NCI-H446 (cell line): Measurements from ENCODE around the gene SNX32.
"Not testable (repeated sequence)": the region's sequence is repeated elsewhere in the genome, so short reads cannot be mapped to it uniquely, and the experiment has no call there.

ENCODE experiments used
- DNase-seq, 2 experiments: peaks; one replicate each; lab custom pipeline; 2025; lab: John Stamatoyannopoulos, UW

Gene SNX32

DNA sequence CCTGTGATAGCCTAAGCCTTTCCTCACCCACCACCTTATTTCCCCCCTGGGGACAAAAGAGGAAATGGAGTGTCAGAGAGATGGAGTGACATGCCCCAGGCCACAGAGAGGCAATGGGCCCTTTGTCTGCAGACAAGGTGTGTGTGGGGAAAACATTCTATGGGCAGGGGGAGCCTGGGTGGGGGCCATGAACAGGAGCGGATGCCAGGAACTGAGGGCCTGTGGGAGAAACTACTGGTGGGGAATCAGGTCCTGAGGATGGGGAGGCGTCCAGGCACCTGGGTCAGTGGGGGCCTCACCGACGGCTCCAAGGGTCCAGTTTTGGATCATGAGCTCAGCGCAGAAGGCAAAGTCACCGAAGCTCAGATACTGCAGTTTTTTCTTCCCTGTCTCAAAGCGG is 51.5 kb downstream of the SNX32 start:
- DNase-seq = no peak

DNA sequence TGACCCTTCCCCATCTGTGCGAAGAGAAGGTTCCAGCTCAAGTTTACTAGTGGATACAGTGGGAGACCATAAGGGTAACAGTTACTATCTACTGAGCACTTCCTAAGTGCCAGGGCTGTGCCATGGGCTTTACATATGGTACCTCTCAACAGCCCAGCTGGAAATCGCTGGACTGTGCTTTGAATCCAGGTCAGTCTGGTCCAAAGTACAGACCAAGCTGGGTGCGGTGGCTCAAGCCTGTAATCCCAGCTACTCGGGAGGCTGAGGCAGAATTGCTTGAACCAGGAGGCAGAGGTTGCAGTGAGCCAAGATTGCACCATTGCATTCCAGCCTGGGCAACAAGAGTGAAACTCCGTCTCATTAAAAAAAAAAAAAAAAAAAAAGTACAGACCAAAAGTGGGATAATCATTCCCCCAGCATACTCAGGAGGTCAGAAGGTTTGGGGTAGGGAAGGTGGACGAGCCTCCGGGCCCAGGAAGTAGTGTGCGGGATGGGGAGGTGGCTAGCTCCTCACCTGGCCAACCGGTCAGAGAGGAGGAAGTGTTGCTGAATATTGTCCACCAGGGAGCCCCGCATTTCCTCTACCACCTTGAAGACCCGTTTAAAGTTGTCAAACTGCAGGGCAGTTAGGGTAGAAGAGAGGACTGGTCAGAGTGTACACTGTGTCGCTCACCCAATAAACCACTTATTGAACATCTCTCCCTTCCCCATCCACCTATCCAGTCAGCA is 52.2 kb downstream of the SNX32 start:
- no peak for DNase-seq

DNA sequence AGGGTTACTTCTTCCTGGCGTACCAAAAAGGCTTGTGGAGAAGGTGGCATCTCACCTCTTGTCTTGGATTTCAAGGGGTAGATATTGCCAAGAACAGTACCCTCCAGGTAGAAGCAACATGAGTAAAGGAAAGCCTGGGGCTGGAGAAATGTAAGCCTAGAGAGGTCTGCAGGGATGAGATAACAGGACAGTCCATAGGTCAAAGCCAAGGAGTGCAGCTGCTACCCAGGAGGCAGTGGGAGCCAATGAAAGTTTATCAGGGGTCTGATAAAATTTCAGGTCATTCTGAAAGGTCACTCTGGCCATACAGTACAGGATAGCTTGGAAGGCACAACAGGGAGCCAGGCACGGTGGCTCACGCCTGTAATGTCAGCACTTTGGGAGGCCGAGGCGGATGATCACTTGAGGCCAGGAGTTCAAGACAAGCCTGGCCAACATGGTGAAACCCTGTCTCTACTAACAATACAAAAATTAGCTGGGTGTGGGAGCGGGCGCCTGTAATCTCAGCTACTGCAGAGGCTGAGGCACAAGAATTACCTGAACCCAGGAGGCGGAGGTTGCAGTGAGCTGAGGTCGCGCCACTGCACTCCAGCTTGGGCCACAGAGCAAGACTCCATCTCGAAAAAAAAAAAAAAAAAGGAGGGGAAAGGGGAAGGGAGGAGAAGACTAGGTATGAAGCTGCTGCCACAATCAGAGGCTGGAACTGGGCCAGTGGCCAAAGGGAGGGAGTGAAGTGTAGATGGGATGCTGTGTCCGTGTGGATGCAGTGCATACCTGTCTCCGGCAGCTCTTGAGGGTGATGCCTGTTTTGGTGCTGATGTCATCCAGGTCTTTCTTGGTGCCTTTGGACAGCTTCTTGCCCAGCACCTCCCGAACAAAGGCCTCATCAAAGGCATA is 53.3 kb downstream of the SNX32 start:
- DNase-seq = no peak

DNA sequence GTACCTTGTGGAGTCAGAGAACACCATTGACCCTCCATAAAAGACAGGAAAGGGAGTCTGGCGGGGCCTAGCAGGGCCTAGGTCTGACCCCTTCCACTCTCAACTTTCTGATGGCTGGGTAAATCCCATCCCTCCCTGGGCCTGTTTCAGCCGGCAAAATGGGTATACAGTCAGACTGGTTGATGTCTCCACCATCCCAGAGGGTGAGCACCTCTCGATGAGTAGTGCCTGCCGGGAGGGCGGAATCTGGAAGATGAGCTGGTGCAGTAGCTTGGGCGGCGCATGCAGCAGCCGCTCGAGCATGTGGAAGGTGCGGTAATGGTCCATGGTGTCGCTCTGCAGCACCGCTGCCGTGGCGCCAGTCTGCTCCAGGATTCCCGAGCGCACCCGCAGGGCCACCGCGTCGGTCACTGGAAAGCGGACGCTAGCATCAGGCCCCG is 54.0 kb downstream of the SNX32 start:
- no peak for DNase-seq

DNA sequence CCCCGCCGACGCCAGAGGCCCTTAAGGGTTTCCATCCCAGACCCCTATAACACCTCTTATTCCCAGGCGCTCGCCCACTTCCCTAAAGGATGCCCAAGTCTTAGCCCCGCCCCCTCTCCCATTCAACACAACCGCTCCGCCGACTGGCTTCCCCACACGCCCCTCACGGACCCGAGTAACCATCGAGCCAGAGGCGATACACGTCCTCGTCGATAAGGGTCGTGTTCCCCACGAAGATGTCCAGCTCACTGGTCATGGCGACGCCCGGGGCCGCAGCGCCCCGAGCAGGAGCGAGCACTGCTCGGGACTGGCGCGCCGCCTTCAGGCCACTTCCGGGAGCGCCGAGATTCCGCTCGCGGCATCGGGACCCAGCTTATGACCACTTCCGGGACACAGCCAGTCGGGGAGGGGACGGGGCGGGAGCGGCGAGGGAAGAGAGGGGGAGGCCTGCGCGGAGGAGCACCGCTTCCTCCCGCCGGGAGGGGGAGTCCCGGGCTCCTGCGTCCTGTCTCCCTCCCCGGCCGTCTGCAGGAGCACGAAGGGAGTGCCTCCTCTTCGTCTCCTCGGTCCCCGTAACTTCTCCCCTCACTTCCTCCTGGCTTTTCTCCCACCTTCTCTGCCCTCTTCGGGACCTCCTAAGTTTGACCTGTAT is 54.5 kb downstream of the SNX32 start, which contains the start of gene FIBP:
FIBP (minus strand) TSS at position 309 of the 652 bp plus-strand sequence; CDS start at position 256, 53 bp downstream.
- DNase-seq = peak; percentile 95 to 98

DNA sequence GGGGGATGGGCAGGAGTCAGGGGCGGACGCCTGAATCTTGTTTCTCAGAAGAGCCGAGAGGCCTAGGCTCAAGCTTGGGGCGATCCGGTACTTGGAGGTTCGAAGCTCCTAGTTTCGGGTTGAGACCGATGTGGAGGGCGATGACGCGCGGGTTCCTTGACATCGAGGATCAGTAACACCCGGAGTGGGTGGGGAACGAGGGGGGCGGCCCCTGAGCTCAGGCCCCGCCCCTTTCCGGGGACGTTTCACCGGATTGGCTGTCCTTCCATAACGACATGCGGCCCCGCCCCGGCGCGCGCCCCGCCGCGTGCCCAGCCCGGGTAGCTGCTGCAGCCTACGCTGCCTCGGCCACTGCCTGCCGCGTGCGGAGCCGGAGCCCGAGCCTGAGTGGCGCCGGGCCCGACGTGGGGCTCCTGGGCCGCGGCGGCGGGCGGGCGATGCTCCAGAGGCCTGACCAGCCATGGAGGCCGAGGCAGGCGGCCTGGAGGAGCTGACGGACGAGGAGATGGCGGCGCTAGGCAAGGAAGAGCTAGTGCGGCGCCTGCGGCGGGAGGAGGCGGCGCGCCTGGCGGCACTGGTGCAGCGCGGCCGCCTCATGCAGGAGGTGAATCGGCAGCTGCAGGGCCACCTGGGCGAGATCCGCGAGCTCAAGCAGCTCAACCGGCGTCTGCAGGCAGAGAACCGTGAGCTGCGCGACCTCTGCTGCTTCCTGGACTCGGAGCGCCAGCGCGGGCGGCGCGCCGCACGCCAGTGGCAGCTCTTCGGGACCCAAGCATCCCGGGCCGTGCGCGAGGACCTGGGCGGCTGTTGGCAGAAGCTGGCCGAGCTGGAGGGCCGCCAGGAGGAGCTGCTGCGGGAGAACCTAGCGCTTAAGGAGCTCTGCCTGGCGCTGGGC is 56.8 kb downstream of the SNX32 start, which contains the start of gene CCDC85B:
CCDC85B (plus strand) TSS at position 350 of the 895 bp plus-strand sequence; CDS start at position 461, 111 bp downstream.
- peak; percentile 93 to 99 for DNase-seq

- DNase-seq = no peak
Observed at GRCh38 chr11:65891219-65892136, 57.7 kb downstream of the SNX32 start.

DNA sequence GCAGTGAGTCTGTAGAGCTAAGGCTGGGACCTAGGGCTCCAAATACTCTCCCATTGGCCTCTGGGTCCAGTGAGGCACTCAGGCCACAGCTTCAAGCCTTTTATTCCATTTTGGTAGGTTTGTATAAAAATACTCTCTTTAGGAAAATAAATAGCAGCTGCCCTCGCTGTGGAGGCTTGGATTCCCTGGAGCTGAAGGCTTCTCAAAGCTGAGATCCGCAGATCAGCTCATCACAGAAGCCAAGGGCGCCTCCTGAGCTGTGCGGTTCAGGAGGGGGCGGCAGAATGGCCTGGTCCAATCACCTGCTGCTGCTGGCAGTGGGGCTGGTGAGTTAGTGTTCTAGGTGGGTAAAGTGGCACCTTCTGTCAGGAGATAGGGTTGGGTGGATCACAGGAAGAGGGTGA is 58.4 kb downstream of the SNX32 start:
- DNase-seq = not testable (repeated sequence)

- no peak for DNase-seq
Observed at GRCh38 chr11:65892661-65893317, 59.0 kb downstream of the SNX32 start.

DNA sequence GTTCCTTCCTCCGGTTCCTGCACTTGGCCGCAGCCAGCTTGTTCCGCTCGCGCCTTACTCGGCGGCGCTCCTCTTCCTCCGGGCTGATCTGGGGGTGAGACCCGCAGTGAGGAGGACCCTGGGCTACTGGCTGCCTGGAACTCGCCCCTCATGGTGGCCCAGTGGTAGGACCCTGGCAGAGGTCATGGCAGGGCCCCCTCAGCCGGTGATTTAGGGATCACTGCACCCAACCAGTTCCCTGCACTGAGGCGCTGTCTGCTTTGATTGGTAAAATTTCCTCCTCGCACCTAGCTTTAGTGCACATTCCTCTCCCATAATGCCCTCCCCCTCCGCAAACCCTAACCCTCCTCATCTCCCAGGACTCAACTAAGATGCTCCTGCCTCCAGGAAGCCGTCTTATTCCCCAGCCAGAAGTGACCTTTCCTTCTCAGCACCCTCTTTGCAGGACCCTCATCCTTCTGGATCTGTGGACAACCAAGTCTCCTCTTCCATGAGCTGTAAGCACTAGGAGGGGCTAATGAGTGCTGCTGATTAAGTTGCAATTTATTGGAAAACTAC is 60.4 kb downstream of the SNX32 start:
- DNase-seq = no peak

DNA sequence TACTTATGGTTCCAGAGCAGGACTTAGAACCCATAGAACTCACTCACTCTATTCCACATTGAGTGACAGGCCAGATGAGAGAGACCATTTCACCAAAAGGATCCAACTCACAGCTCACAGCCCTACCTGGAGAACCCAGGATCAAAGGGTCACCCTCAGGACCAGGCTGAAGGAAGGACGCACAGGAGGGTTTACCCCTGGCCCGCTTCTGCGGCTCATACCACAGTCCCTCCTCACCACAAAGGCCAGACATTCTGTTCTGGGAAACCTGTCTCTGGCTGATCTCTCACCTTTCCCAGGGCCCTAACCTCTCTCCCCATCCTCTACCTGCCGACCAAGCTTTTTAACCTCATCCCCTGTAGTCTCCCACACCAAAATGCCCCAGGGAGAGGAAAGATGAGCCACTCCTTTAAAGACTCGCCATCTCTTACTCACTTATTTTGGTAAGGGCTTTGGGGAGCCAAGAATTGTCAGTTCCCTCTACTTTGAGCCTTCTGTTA is 61.8 kb downstream of the SNX32 start:
- no peak for DNase-seq

DNA sequence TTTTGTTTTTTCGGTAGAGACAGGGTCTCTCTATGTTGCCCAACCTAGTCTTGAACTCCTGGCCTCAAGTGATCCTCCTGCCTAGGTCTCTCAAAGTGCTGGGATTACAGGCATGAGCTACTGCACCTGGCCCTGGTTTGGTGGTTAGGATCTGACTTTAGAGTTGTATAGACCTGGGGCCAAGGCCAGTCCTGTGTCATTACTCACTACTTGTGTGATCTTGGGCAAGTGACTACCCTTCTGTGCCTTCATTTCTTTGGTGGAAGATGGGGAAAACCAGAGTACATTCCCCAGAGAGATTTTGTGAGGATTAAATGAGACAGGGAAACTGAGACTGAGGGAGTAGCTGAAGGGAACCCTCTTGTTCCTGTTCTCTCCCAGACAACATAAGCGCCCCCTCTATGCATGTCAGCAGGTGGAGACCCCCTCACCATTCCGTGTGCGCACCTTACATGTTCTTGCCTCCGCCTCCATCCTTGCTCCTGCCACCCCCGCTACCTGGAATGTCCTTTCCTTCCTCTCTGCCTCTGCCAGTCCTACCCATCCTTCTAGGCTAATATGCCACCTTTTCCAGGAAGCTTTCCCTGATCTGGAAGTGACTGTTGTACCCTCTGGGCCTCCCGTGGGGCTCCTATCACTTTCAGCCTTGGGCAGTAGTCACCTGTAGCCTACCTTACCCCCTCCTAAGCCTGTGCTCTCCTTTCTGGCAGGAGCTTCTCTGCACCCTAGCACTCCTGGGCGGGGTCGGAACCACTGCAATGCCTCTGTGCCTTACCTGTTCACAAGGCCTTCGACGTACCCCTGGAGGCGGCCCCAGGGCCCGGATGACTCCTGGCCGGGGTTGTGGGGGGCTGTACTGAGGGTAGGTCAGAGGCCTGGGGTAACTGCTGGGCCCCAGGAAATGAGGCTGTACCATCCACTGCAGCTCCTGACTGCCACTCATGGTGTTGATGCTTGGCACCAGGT is 62.6 kb downstream of the SNX32 start:
- no peak for DNase-seq

DNA sequence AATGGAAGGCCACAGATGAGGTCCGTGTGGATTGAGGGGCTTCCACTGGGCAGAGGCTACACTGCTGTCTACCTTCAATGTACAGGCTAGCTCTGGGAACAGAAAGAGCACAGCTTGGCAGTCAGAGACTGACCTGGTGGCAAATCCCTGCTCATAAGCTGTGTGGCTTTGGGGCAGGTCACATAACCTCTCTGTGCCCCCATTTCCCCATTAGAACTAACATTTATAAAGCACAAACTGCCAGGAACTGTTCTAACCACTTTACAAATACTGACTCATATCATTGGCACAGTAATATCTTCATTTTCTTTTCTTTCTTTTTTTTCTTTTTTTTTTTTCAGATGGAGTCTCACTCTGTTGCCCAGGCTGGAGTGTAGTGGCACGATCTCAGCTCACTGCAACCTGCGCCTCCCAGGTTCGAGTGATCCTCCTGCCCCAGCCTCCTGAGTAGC is 63.3 kb downstream of the SNX32 start:
- no peak for DNase-seq

- DNase-seq = no peak
Observed at GRCh38 chr11:65898656-65899355, 65.0 kb downstream of the SNX32 start.

- DNase-seq = no peak
Observed at GRCh38 chr11:65899356-65900124, 65.8 kb downstream of the SNX32 start.

GRCh38 chr11:65900125-65900898 is 66.5 kb downstream of the SNX32 start, which contains the start of gene FOSL1:
Gene FOSL1, minus strand, starts transcription at chr11:65900388. Its CDS starts 49 bp downstream, at chr11:65900339.
- DNase-seq = peak in 1 of 2 experiments; percentile 46
